Endothelial cell of umbilical vein (primary cell): Measurements from ENCODE around the gene POMC. TPM values are rescaled to one million over a fixed set of nuclear protein-coding genes. Genes with fewer than 3 reads are reported as not detected.

Source experiments
- BruUV-seq: library from RNA; stranded (reverse); fragments of 400-500 nt; replicated peaks from 2 replicates; lab custom pipeline; 2021; lab: Mats Ljungman, UMichigan
- CTCF ChIA-PET: fragments of 300-600, 350-600 bp; sonication (Branson Sonifier 250); formaldehyde crosslinking; loops from one replicate; lab custom pipeline; 2021; ENCODE audit warnings: antibody characterized with exemption, inconsistent platforms; lab: Charles Lee
- POLR2A ChIA-PET: fragments of 300-600, 350-600 bp; sonication (Branson Sonifier 250); formaldehyde crosslinking; loops from one replicate; lab custom pipeline; 2021; ENCODE audit warnings: antibody characterized with exemption, inconsistent platforms; lab: Charles Lee
- DNase-seq: peaks from one replicate; pipeline ENCODE4 v3.0.0-alpha.2; 2011; ENCODE audit warnings: low read depth, low spot score
- FAIRE-seq: peaks from 2 replicates; lab custom pipeline; 2011; peaks lifted over from hg19 to GRCh38; lab: Jason Lieb, UNC
- H2AFZ ChIP-seq: 2 replicates; pipeline ENCODE4 v1.6.0; 2012; ENCODE audit warnings: low read depth, low read length, control low read depth, inconsistent platforms
- H3K27ac ChIP-seq: 2 replicates; pipeline ENCODE4 v1.5.1; 2011; ENCODE audit warnings: low read depth, mild to moderate bottlenecking, control low read depth, low read length, moderate library complexity; ENCODE audit not compliant: insufficient read depth
- H3K27me3 ChIP-seq, 2 experiments: 2 replicates each; pipeline versions ENCODE4 v1.6.0 to v1.6.1; 2011; ENCODE audit warnings: low read length in 2 of 2, mixed read lengths in 1 of 2; ENCODE audit not compliant: control insufficient read depth in 2 of 2, insufficient read depth in 2 of 2
- H3K36me3 ChIP-seq, 2 experiments: 2 replicates in 1 of 2; 3 replicates in 1 of 2; pipeline ENCODE4 v1.5.1; 2011; ENCODE audit warnings: low read length in 2 of 2, mild to moderate bottlenecking in 1 of 2, moderate library complexity in 1 of 2; ENCODE audit not compliant: control insufficient read depth in 2 of 2, insufficient read depth in 2 of 2; ENCODE audit errors: extremely low read depth in 1 of 2
- H3K4me1 ChIP-seq: 3 replicates; pipeline ENCODE4 v1.5.1; 2011; ENCODE audit warnings: mild to moderate bottlenecking, low read length; ENCODE audit not compliant: control insufficient read depth, insufficient read depth; ENCODE audit errors: extremely low read depth
- H3K4me2 ChIP-seq: 2 replicates; pipeline ENCODE4 v1.6.1; 2011; ENCODE audit warnings: low read length, control low read depth, mixed read lengths; ENCODE audit not compliant: insufficient read depth
- H3K4me3 ChIP-seq, 3 experiments: fragments of 200-600 bp in 1 of 3; sonication (generic), shearing (Covaris generic) in 1 of 3; replicated peaks in 1 of 3; 2 replicates each; pipeline ENCODE4 v1.5.1; 2011 to 2016; ENCODE audit warnings: control low read depth in 3 of 3, low read length in 3 of 3, mild to moderate bottlenecking in 2 of 3, inconsistent platforms in 1 of 3, low read depth in 1 of 3, moderate library complexity in 1 of 3; ENCODE audit not compliant: insufficient read depth in 1 of 3
- H3K79me2 ChIP-seq: 2 replicates; pipeline ENCODE4 v1.6.0; 2012; ENCODE audit warnings: low read length, inconsistent platforms; ENCODE audit not compliant: control insufficient read depth, insufficient read depth
- H3K9ac ChIP-seq: replicated peaks from 2 replicates; pipeline ENCODE3; 2011; ENCODE audit warnings: low read length, control low read depth; ENCODE audit not compliant: insufficient read depth; ENCODE audit errors: extremely low read depth
- H3K9me1 ChIP-seq: replicated peaks from 3 replicates; pipeline ENCODE4 v1.6.0; 2011; ENCODE audit warnings: mild to moderate bottlenecking, low read length; ENCODE audit not compliant: control insufficient read depth, insufficient read depth; ENCODE audit errors: extremely low read depth
- H3K9me3 ChIP-seq: replicated peaks from 2 replicates; pipeline ENCODE4 v1.5.1; 2012; ENCODE audit warnings: low read length, inconsistent platforms; ENCODE audit not compliant: control insufficient read depth, insufficient read depth
- H4K20me1 ChIP-seq: replicated peaks from 2 replicates; pipeline ENCODE3; 2011; ENCODE audit warnings: mild to moderate bottlenecking, low read length; ENCODE audit not compliant: control insufficient read depth, insufficient read depth; ENCODE audit errors: extremely low read depth
- EZH2 ChIP-seq: IDR thresholded peaks from 2 replicates; pipeline ENCODE4 v1.6.1; 2012; ENCODE audit warnings: borderline replicate concordance, low read depth, mild to moderate bottlenecking, moderate library complexity, low read length, inconsistent platforms; ENCODE audit not compliant: severe bottlenecking
- FOS ChIP-seq: IDR thresholded peaks from 2 replicates; pipeline ENCODE4 v1.6.1; 2011; ENCODE audit warnings: mild to moderate bottlenecking, low read length, moderate library complexity, borderline replicate concordance; ENCODE audit not compliant: insufficient read depth
- GATA2 ChIP-seq: IDR thresholded peaks from 2 replicates; pipeline ENCODE4 v1.7.0; 2011; ENCODE audit warnings: low read depth, mild to moderate bottlenecking, moderate library complexity, mixed read lengths, low read length; ENCODE audit not compliant: insufficient read length, insufficient read depth
- JUN ChIP-seq: IDR thresholded peaks from 2 replicates; pipeline ENCODE4 v1.6.1; 2011; ENCODE audit warnings: borderline replicate concordance, low read depth; ENCODE audit not compliant: insufficient read length, insufficient read depth
- MYC ChIP-seq: IDR thresholded peaks from one replicate; pipeline ENCODE4 v1.6.1; 2011; ENCODE audit warnings: mild to moderate bottlenecking, low read depth, low read length
- POLR2A ChIP-seq: IDR thresholded peaks from 2 replicates; pipeline ENCODE4 v1.6.1; 2012; ENCODE audit warnings: low read depth, mild to moderate bottlenecking, control low read depth, low read length
- POLR2AphosphoS5 ChIP-seq: IDR thresholded peaks from 2 replicates; pipeline ENCODE4 v1.6.1; 2012; ENCODE audit warnings: low read depth, mild to moderate bottlenecking, control low read depth, low read length, moderate library complexity; ENCODE audit not compliant: insufficient read depth
- dilution Hi-C: fragments of 300-500 bp; cut with MboI; formaldehyde crosslinking; loops from one replicate; pipeline ENCODE4 v1.15.0; 2019; ENCODE audit warnings: low sequenced_read_pairs; ENCODE audit not compliant: extremely low pct_ligation_motif_present
- intact Hi-C: fragments of 100-400 bp; cut with micrococcal nuclease; formaldehyde crosslinking; loops from one replicate; pipeline ENCODE4 v1.10.0; 2022
- polyA plus RNA-seq, 4 experiments: library from polyadenylated mRNA; depleted of rRNA in 3 of 4; stranded (reverse) in 3 of 4; unstranded in 1 of 4; fragments of >200 nt; gene quantifications; 2 replicates each; pipeline versions ENCODE4 v1.2.1 to v1.2.3, GENCODE V29; 2011 to 2012; ENCODE audit warnings: missing spikeins in 1 of 4
- total RNA-seq: library from RNA; stranded (reverse); gene quantifications from 2 replicates; pipeline ENCODE4 v1.2.3, GENCODE V29; 2021
- TF ChIP-seq, protein P1 (sequence below): IDR thresholded peaks from 2 replicates; pipeline ENCODE4 v1.6.1; 2011; ENCODE audit not compliant: insufficient read depth, insufficient read length
- TF ChIP-seq, protein P2 (sequence below), 2 donors: IDR thresholded peaks; 1 replicate in 1 of 2; 2 replicates in 1 of 2; pipeline ENCODE4 v1.5.1; 2011; ENCODE audit warnings: low read length in 2 of 2, mild to moderate bottlenecking in 2 of 2, moderate library complexity in 2 of 2, control low read depth in 1 of 2, inconsistent platforms in 1 of 2, low read depth in 1 of 2; ENCODE audit not compliant: insufficient read depth in 1 of 2; ENCODE audit errors: extremely low read depth in 1 of 2

POMC gene
- total and polyA plus RNA-seq, 2 donors (not counting 3 experiments of a cell fraction or from before 2014, with no cell fraction given), result 2.4 to 2.7 TPM

DNA sequence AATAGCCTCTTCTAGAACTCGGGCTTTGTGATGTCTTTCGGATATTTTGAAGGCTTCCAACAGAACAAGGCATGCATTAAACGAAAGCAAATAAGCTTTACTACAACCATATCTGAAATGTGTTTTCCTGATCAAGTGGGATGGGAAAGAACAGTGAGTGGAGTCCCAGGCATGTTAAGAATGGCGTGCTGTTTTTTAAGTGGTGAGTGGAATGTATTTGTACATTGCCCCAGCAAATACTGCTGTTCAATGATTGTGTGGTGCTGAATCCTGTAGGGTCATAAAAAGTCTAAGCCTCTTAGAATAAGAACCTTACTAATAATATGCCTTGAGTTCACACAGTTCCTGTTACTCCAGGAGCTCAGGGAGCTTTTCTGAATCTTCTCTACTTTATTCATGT, 52.5 kb downstream of the POMC start:
- ChIA-PET CTCF (interaction anchor here (1.9 kb wide), 1 partner anchor 140 kb away, joined by 8 read pairs; no protein-coding TSS in a partner anchor), POLR2A (no interaction called here)
- FAIRE-seq (no peak), DNase-seq (no peak)
- Histone ChIP-seq H3K4me2 (no peak overlapping the region), H3K4me3 (no peak overlapping the region), H3K36me3 (no peaks in the 10 kb centered on the region), H2AFZ (no peak overlapping the region), H3K9me3 (no peaks in the 10 kb centered on the region), H3K4me1 (no peaks in the 10 kb centered on the region), H3K79me2 (no peaks in the 10 kb centered on the region), H3K9ac (no peak overlapping the region), H4K20me1 (no peaks in the 10 kb centered on the region), H3K9me1 (no peaks in the 10 kb centered on the region), H3K27ac (no peak overlapping the region), H3K27me3 (peaks cover 0 to 1% of the 10 kb centered on the region in 2 experiments)
- intact Hi-C loops, result no loop called here
- dilution Hi-C loops, result no loop called here
- BruUV-seq, result no TSS peak
- TF ChIP-seq EZH2, result no peak
- no peak for TF ChIP-seq POLR2A
- TF ChIP-seq, protein P1, sequence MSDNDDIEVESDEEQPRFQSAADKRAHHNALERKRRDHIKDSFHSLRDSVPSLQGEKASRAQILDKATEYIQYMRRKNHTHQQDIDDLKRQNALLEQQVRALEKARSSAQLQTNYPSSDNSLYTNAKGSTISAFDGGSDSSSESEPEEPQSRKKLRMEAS, result no peak
- no peak for TF ChIP-seq FOS
- no peak for TF ChIP-seq GATA2
- TF ChIP-seq JUN, result no peak
- no peak for TF ChIP-seq MYC
- TF ChIP-seq, protein P2, sequence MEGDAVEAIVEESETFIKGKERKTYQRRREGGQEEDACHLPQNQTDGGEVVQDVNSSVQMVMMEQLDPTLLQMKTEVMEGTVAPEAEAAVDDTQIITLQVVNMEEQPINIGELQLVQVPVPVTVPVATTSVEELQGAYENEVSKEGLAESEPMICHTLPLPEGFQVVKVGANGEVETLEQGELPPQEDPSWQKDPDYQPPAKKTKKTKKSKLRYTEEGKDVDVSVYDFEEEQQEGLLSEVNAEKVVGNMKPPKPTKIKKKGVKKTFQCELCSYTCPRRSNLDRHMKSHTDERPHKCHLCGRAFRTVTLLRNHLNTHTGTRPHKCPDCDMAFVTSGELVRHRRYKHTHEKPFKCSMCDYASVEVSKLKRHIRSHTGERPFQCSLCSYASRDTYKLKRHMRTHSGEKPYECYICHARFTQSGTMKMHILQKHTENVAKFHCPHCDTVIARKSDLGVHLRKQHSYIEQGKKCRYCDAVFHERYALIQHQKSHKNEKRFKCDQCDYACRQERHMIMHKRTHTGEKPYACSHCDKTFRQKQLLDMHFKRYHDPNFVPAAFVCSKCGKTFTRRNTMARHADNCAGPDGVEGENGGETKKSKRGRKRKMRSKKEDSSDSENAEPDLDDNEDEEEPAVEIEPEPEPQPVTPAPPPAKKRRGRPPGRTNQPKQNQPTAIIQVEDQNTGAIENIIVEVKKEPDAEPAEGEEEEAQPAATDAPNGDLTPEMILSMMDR (IDR thresholded peaks at IDR 0.05; ENCODE audit: extremely low read depth in 1 of 2, insufficient read depth in 1 of 2, low read depth in 1 of 2, low read length in 2 of 2), result no peak
- TF ChIP-seq POLR2AphosphoS5, result no peak
